ENCODE measurements around the gene CDC34.

Gene CDC34, protein sequence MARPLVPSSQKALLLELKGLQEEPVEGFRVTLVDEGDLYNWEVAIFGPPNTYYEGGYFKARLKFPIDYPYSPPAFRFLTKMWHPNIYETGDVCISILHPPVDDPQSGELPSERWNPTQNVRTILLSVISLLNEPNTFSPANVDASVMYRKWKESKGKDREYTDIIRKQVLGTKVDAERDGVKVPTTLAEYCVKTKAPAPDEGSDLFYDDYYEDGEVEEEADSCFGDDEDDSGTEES

DNA sequence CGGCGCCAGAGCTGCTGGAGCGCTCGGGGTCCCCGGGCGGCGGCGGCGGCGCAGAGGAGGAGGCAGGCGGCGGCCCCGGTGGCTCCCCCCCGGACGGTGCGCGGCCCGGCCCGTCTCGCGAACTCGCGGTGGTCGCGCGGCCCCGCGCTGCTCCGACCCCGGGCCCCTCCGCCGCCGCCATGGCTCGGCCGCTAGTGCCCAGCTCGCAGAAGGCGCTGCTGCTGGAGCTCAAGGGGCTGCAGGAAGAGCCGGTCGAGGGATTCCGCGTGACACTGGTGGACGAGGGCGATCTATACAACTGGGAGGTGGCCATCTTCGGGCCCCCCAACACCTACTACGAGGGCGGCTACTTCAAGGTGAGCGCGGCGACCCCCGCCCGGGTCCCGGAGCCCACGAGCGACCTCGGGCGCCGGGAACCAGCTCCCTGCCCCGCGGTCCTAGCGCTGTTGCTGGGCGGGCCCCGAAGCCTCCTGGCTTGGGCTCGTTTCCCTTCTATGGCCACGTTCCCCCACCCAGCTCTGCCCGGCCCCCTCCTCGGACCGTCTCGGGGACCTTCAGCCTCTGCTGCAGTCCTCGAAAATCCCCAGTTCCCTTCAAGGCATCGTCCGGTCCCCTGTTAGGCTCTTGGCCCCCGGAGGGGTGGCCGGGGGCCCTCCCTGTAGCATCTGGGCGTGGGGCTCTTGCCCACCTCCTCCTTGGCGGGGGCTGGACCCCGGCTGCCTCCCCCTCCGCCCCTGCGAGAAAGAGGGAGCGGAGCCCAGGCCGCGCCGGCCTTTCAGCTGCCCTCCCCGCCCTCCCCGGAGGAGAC is at the start of gene CDC34:
Gene CDC34, plus strand, starts transcription at position 8 of the 808 bp plus-strand sequence. Its CDS starts 172 bp downstream, at position 180.
- DNase-seq, result no peak

DNA sequence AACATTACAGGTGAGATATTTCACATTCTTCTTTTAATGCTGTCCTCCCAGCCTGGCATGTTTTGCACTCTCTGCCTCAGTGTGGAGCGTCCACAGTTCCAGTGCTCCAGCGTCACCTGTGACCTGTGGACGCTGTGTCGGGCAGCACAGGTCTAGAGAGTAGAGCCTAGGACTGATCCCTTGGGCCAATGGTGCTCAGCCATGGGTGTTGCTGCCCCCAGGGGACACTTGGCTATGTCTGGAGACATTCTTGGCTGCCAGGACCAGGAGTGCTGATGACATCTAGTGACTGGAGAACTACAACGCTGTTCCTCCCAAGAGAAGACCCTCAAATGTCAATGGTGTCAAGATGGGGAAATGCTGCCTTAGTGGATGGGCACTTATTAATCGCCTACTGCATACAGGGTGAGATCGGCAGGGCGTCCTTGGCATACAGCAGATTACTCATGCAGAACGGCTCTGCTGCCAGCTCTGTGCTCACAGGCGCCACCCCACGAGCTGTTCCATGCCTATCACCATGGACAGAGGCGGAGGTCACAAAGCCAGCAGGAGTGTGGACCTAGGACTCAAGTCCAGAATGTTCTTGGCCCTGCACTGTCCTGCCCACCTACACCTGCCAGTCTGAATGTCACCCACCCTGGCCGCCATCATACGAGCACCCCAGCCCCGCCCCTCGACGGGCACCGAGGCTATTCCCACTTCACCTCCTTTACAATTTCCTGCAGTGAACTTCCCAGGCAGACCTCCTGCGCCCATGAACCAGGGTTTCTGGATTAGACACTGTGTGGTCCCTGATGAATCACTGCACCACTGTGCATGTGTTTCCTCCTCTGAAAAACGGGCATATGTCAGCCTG is 49.1 kb upstream of the CDC34 start:
- DNase-seq, result no peak

DNA sequence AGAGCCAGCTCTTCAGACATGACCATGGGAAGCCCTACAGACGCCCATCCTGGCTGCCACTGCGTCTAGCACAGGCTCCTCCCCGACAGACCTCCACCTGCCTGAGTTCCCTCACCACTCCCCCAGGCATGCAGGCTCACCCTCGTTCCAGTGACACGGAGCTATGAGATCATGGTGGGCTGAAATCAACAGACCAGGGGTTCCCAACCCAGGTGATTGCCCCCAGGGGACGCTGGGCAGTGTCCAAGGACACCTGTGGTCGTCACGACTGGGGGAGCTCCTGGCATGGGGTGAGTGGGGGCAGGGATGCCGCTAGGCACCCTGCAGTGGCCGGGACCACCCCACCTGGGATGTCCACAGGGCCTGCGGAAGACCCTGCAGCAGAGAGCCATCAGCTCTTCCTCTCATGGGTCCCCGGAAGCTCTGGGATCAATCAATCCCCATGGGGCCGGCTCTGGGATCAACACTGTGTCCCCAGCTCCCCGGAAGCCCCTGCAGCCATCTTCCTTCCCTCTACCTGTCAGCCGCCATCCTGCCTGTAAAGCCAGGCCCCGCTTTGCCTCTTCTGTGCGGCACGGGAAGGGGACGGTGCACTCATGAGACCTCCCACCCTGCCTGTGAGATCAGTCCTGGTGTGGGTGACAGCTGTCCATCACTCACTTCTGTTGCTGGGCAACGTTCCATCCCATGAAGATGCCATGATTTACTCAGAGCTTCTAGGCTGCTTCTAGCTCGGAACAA is 48.1 kb upstream of the CDC34 start:
- no peak for DNase-seq

DNA sequence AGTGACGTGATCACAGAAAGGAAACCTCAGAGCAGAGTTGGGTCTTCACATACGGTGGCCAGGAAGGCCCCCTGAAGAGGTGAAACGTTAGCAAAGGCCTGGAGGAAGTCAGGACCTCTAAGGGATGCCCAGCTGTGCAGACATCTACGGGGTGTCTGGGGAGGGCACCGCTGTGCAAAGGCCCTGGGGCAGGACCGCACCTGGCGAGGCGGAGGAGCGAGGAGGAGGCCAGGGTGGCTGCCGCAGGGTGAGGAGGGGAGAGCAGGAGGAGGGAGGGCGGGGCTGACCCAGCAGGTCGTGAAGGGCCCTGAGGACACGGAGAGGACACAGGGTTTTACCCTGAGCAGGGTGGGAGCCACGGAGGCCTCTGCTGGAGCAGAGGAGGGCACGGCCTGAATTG is 47.1 kb upstream of the CDC34 start:
- DNase-seq, result no peak

DNA sequence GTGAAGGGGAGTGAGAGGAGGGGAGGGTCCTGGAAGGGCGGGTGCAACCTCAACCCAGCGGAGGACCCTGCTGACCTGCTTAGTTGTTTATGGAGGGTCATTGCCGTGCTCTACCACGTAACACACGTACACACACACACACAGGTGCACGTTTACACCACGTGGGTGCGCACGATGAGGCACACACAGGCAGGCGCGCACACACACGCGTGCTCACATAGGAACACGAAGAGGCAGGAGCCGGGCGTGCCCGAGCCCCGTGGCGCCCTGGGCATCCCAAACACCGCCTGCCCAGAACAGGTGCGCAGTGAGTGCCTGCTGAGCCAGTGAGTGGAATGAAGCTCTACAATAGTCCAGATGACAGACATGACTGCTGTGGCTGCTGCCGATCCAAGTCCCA is 46.5 kb upstream of the CDC34 start:
- DNase-seq, result no peak

DNA sequence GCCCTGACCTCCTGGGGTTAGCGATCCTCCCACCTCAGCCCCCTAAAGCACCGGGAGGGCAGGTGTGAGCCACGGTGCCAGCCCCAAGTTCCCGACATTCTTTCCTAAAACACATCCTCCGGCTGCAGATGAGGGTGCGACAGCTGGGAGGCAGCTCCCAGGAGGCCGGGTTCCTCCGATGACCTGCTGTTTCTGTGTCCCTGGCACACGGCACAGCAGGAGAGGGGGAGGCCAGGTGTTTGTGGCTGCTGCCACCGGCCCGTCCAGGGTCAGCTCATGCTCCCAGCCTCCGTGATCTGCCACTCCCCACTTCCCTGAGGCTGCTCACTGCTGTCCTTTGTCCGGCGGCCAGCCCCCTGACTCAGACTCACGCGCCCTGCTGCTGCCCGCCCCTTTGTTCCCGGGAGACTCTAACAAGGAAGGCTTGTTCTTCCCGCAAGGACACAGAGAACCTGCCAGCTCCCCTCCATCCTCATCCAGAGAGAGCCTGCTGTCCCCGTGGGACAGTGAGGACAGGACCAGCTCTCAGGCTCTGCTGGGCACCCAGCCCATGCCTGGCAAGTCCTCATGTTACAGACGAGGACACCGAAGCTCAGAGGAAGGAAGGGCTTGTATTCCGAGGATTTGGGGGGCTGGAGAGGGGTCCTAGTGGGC is 45.9 kb upstream of the CDC34 start:
- no peak for DNase-seq

DNA sequence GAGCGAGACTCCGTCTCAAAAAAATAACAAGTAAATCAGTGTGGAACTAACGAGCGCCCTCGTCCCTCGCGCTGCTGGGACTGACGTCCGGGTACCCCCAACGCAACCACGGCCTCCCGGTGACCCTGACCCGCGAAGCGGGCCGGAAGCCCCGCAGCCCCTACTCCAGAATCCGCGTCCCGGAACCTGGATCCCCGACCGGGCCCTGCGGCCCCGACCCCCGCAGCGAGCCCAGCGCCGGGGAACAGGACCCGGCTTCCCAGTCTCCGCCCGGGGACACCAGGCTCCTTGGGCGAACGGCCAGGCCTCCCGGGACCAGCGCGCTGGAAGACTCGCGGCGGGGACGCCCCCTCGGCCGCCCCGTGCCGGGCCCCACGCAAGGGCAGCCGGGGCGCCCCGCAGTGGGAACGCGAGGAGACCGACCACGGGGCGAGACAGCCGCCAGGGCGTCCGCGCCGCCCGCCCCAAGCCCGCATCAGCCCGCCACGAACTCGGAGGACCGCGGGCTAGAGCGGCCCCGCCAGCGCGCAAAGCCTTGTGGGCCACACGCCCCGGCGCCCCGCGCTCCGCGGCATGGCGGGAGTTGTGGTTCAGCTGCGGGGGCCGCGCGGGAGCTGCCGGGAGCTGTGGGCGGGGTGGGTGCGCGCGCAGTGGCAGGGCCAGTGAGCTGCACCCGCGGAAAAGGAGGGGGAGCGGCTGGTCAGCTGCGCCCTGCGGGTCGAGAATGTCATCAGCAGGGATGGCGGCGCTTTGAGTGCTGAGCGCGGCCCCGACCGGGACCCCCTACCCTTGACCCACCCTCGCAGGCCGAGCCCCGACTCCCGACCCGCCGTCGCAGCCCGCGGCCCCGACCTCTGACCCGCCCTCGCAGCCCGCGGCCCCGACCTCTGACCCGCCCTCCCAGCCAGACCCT is 42.8 kb upstream of the CDC34 start:
- peak; percentile 93 for DNase-seq

DNA sequence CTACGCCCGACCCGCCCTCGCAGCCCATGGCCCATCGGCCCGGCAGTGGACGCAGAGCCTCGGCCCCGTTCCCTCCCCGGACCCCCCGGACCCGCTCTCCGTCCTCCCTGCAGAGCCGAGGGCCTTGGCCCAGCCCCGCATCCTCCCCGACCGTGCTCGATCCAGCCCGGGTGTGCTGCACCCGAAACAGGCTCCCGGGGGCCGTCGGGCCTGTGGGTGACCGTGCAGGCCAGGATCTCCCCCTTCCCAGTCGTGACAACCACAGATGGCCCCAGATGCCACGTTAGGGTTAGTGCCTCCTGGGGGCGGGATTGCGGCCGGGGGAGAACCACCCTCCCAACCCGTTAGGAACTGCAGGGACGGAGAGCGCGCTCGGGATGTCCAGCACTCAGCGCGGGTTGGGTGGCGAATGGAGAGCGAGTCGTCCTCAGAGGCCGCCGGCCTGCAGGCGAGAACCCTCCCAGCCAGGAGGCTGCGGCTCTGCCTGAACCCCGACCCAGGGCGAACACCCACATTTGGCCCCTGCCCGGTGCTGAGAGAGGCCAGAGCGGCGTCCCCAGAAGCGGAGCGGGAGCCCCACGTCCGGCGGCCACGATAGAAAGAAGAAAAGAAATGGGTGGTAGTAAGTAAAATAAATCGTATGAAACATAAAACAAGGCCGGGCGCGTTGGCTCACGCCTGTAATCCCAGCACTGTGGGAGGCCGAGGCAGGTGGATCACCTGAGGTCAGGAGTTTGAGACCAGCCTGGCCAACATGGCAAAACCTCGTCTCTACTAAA is 42.0 kb upstream of the CDC34 start:
- DNase-seq, result no peak

DNA sequence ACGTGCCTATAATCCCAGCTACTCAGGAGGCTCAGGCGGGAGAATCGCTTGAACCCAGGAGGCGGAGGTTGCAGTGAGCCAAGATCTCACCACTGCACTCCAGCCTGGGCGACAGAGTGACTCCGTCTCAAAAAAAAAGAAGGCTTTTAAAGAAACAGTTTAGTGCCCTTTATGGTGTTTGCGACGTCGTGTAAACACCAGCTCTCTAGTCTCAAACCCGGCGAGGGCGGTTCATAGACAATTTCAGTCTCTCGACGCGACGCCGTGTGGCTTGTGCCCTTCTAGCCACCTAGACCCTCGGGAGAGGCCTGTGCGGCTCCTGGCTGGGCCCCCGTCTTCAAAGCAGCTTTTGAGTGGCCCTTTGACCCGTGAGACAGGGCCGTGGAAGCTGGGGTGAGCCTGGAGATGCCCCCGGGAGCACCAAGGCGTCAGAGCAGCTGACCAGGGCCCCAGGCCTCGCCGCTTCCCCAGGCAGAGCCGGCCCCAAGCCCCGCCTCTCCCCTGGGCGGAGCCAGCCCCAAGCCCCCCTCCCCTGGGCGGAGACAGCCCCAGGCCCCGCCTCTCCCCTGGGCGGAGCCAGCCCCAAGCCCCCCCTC is 40.3 kb upstream of the CDC34 start:
- no peak for DNase-seq

DNA sequence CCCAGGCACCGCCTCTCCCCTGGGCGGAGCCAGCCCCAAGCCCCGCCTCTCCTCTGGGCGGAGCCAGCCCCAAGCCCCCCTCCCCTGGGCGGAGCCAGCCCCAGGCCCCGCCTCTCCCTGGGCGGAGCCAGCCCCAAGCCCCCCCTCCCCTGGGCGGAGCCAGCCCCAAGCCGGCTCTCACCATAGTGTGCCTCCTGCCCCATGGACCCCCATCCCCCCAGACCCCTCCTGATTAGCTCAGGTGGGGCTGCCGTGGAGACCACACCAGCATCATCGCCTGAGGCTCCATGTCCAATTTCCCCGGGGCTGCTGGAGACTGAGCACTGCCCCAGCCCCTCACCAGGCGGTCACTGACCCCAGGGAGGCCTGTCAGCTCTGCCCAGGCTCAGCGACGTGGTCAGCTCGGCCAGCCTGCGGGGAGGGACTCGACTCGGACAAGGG is 39.4 kb upstream of the CDC34 start:
- DNase-seq, result peak; percentile 24

DNA sequence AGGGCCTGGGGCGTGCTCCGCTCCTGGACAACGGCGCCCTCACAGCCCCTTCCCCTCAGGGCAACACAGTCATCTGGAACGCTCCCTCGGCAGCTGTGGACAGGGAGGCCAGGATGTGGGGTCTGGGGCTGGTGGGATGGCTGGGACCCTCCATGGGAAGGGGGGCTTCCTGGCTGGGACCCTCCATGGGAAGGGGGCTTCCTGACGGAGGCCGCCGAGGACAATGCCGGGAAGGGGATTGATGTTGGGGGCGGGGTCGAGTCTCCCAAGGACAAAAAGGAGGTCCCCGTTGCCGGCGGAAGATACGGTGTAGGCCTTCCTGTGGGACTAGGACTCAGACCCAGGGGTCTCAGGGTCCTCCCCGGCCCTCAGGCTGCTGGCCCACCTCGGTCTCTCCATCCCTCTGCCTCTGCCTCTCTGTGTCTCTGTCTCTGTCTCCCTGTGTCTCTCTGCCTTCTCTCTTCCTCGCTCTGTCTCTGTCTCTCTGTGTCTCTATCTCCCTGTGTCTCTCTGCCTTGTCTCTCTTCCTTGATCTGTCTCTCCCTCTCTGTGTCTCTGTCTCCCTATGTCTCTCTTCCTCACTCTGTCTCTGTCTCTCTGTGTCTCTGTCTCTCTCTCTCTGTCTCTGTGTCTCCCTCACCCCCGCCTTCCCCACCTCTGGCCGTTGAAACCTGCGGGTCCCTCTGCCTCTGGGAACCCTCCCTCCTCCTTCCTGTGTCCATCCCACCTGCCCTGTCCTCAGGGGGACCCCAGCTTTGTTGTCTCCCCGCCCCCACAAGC is 38.0 kb upstream of the CDC34 start:
- no peak for DNase-seq

DNA sequence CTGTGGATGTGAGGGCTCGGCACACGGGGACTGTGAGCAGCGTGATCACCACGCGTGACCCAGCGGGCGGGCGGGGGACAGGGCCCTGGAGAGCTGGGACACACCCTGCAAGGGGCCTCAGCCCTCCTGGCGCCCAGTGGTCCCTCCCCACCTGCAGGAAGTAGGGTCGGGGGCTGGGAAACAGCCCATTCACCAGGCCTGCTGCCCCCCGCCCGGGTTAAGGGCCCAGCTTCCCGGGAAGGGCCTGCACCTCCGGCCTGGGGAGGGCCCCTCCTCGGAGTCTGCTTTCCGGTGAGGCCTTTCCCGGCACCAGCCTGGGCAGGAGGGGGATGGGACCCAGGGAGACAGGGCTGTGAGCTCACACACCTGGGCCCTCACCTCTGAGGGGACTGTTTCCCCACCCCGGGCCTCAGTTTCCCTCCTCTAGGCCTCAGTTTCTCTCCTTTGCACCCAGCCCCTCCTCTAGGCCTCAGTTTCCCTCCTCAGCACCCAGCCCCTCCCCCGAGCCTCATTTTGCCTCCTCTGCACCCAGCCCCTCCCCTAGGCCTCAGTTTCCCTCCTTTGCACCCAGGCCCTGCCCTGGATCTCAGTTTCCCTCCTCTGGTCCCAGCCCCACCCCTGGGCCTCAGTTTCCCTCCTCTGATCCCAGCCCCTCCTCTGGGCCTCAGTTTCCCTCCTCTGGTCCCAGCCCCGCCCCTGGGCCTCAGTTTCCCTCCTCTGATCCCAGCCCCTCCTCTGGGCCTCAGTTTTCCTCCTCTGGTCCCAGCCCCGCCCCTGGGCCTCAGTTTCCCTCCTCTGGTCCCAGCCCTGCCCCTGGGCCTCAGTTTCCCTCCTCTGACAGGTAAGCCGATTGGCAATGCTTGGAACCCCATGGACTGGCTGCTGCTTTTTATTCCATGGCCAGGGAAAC is 37.1 kb upstream of the CDC34 start:
- no peak for DNase-seq

DNA sequence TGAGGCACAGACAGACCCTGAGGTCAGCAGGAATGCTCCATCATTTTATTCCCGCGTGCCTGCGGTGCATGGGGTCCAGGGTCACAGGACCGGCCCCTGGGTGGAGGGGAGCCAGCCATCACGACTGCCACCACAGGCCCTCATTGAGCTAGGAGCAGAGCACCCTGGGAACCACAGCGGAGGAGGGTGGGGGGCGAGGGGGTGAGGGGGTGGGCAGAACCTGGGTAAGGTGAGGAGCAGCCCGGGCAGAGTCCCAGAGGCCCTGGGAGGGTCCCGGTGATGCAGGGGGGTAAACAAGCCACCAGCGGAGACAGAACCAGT is 36.5 kb upstream of the CDC34 start:
- DNase-seq, result no peak

DNA sequence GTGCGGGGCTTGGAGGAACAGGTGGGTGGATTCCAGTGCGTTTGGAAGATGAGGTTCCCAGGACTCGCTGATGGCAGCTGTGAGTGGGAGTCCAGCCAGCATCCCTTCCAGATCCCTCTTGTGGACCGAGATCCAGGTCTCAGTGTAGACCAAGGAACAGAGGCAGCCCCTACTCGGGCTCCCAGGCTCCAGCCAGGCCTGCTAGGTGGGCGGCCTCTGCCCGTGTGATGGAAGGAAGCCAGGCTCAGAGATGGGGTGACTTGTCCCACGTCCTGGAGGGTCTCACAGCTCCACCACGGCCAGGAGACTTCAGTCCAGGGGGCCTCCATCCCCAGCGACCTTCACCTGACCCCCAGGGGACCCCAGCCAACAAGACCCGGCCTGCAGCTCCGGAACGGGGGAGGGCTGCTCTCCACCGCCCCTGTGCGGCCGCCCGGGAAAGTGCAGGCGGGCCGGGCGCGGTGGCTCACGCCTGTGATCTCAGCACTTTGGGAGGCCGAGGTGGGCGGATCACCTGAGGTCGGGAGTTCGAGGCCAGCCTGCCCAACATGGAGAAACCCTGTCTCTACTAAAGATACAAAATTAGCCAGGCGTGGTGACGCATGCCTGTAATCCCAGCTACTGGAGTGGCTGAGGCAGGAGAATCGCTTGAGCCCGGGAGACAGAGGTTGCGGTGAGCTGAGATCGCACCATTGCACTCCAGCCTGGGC is 36.0 kb upstream of the CDC34 start:
- peak; percentile 56 for DNase-seq

DNA sequence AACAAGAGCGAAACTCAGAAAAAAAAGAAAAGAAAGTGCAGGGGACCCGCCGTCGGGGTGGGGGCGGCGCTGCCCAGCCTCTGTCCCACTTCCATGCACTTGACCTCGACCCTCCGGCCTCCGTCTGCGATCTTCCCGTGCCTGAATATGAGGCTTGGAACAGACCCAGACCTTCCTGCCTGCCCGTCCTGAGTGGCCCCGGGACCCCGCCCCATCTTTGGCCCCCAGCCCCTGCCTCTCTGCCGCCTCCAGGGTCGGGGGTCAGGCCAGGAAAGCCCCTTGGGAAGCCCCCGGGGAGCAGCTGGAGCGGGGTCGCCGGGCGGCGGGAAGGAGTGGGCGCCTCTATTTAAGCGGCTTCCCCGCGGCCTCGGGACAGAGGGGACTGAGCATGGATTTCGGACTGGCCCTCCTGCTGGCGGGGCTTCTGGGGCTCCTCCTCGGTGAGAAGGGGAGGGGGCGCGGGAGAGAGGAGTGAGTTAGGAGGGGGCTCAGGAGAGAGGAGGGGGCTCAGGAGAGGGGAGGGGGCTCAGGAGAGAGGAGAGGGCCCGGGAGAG is 35.4 kb upstream of the CDC34 start, which contains the start of gene MADCAM1:
Gene MADCAM1, plus strand, starts transcription at position 375 of the 554 bp plus-strand sequence. Its CDS starts 14 bp downstream, at position 389.
- DNase-seq, result no peak

DNA sequence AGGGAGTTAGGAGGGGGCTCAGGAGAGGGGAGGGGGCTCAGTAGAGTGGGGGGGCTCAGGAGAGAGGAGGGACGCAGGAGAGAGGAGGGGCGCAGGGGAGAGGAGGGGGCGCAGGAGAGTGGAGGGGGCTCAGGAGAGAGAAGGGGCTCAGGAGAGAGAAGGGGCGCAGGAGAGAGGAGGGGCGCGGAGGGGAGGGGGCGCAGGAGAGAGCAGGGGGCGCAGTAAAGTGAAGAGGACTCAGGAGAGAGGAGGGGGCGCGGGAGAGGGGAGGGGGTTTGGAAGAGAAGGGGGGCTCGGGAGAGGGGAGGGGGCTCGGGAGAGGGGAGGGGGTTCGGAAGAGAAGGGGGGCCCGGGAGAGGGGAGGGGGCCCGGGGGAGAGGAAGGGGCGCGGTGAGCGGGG is 34.6 kb upstream of the CDC34 start:
- DNase-seq, result no peak

DNA sequence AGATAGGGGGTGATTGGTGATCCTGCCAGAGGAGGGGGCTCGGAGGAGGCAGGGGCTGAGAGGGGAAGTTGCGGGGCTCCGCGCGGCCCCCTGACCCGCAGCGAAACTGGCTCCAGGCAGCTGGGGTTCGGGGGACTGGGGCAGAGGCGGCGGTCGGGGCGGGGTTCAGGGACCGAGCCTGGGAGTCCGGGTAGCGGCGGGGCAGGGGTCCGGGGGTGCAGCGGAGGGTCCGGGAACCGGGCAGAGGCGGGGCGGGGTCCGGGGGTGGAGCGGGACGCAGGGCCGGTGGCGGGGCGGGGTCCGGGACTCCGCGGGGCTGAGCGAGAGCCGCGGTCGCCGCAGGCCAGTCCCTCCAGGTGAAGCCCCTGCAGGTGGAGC is 34.1 kb upstream of the CDC34 start:
- no peak for DNase-seq

All from activated CD4-positive, alpha-beta T cell treated with anti-CD3 and anti-CD28 coated beads, Interleukin-2, amount 50 U/mL, for 16 hours (primary cell).